ENCODE results near the gene CPA1.

CPA1 gene

DNA sequence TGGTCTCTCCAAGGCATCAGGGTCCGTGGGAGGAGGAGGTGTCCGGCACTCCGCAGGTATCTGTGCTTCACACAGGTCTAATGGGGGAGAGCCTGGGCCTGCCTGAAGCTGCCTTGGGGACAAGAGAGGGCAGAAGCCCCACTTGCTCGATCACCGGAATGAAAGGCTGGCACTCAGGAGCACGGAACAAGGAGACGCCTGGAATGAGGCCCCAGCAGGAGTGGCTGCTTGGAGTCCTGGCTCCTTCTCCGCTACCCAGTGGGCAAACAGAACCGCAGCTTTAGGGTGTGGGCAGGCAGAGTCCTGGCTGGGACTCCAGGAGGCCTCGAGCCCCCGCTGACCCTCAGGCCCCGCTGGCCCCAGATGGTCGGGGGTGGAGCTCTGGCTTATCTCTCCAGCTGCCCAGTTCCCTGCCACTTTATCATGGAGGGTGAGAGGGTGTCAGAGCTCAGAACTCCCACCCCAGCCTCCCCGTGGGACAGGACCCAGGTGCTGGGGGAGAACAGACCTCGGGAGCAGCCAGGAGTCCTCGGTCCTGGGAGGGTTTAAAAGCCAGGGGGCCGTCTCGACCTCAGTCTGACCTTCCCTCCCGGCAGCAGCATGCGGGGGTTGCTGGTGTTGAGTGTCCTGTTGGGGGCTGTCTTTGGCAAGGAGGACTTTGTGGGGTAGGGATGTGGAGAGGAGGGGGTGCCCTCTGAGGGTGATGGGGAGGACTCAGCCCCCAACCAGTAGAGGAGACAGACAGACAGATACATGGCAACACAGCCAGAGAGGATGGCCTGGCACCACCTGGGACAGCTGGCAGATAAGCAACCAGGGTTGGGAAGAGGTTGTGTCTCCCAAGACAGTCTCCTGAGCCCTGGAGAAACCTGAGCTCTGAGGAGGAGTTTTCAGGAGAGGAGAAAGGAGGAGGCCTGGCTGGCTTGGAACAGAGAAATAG is at the start of gene CPA1:
CPA1 (plus strand) TSS at position 574 of the 940 bp plus-strand sequence; CDS start at position 601, 27 bp downstream.
- no peak for ATAC-seq

DNA sequence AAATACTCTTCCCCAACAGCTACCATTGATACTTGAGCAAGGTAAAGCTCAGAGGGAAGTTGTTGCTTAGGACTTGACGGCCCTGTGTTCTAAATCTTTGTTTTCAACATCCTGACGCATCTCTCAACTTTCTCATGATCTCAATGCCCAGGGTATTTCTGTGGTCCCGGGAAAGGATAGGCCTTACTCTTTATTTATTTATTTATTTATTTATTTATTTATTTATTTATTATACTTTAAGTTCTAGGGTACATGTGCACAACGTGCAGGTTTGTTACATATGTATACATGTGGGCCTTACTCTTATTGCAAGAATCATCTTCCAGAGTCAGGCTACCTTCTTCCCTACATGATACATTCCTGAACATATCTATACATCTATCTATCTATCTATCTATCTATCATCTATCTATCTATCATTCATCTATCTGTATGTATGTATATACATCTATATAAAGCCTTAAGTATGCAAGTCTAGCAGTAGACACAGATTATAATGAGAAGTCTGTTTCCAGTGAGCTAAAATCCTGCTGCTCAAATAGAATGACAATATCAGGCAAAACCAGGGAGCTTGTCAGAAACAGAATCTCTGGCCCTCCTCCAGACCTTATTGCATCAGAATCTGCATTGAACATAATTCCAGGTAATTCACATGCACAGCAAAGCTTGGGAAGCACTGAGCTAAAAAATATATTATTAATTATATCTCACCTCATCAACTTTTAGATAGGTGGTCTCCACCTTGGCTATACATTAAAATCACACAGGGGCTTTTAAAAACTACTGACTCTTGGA is 47.8 kb upstream of the CPA1 start:
- ATAC-seq, result no peak

DNA sequence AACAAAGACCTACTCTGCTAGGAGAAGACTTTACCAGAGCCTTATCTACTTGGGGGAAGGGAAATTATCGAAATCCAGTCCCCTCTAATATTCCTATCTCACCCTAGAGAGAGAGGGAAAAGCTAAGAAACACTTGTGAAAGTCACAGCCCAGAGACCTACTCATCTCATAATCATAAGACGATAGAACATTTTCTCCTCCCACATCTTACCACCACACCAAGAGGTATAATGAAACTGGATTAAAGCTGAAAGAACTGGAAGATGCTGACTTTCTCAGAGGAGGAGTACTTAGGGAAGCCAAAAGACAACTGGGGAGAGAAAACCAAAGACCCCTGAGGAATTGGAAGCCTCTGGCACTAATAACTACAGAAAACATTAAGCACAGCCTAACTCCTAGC is 46.5 kb upstream of the CPA1 start:
- no peak for ATAC-seq

DNA sequence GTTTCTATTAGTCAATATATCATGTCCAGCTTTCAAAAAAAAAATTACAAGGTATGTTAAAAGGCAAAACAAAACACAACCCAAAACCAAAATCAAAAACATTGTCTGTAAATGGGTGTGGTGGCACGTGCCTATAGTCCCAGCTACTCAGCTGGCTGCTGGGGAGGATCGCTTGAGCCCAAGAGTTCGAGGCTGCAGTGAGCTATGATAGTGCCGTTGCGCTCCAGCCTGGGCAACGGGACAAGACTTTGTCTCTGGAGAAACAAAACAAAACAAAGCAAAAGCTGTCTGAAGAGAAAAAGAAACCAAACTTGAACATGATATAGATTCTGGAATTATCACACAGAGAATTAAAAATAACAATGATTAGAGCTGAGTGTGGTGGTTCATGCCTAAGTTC is 46.0 kb upstream of the CPA1 start:
- no peak for ATAC-seq

DNA sequence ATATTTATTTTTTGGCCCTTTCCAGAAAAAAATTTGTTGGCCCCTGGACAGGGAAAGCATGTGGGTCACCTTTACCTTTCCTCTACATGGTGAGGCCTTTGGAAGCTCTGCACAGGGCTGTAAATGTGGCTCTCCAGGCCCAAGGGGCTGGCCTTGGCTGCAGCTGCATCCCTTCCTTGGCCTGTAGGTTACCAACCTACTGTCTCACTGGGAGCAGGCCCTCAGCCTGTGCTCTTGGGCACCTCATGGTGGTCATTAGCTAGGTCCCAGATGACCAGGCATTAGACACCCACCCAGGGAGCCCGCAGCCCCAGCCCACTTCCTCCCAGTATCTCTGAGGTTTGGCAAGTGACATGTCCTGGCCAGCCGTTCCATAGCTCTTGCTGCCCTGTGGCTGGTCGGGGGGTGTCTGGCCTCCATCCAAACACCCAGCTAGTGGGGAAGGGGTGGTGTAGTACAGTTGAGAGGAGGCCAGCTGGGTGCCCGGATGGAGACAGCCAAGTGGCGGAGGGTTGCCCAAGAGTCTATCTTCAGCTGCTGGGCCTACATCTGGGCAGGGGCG is 42.8 kb upstream of the CPA1 start:
- ATAC-seq, result no peak

DNA sequence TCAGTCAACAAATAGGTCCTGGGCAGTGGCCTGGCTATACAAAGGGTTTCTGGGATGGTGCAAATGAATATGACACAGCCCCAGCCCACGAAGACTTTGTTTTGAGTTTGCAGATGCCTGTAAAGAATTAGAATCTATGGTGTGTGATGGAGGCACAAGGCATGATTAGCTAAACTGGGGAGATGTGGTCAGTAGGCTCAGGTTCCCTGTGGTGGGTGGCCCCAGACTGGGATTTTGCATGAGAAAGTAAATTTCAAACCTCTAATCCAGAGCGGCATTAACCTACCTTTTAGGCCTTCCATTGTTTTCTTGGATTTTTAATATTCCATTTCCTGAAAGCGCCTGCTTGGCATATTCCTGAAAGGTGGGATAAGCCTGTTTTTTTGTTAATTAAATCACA is 42.1 kb upstream of the CPA1 start:
- ATAC-seq, result no peak

DNA sequence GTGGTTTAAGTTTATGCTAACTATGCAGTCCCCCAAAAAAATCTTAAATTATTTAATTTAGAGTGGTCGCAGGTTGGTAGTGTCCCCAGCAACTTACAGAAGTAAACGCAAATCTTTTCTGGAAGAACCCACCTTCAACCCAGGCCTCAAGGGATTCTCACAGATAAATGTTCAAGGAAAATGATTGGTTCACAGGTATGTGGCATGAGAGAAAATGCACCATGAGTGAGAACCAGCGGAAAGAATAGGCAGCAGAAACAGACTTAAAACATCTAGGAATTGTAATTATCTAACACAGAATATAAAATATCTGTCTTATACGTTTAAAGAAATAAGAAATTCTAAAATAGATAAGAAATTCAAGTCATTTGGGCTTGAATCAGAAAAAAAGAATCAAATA is 38.4 kb upstream of the CPA1 start:
- no peak for ATAC-seq

DNA sequence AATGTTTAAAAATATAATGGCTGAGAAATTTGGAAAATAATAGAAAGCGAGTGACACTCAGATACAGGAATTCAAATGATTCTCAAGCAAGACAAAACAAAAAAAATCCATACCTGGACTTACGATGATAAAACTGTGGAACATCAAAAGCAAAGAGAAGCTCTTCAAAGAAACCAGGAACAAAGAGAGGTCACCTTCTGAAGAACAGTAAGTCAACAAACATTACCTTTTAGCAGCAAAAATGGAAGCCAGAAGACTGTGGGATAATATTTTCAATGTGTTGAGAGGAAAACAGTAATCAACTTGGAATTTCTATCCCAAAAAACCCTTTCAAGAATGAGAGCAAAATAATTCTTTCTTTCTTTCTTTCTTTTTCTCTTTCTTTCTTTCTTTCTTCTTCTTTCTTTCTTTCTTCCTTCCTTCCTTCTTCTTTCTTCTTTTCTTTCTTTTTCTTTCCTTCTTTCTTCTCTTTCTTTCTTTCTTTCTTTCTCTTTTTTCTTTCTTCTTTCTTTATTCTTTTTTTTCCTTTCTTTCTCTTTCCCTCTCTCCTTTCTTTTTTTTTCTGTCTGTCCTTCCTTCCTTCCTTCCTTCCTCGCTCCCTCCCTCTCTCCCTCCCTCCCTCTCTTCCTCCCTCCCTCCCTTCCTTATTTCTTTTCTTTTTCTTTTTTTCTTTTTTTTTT is 37.5 kb upstream of the CPA1 start:
- ATAC-seq, result no peak

DNA sequence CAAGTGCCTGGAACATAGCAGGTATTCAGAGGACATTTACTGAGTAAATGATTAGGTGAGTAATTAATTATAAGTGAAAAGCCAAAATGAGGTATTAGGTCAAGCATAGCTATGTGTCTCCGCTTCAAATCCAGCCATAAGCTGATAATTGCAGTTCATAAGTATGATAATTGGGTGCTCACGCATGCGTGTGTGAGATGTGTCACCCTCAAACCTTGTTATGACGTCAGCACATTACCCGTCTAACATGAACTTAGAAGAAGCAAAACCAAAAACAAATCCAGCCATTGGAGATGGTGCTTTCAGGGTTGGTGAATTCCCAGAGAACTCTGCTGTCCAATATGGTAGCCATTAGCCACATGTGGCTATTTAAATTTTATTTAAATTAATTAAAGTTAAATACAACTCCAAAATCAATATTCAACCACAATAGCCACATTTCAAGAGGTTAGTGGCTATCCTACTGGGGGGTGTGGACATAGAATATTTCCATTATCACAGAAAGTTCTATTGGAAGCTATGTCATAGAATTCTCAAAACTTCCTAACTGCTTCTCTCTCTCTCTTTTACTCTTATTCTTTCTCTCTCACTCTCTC is 35.9 kb upstream of the CPA1 start, which contains the start of gene CPA5:
CPA5 (plus strand) TSS at position 546 of the 596 bp plus-strand sequence. CDS start 1,670 bp downstream, outside the sequence.
- no peak for ATAC-seq

DNA sequence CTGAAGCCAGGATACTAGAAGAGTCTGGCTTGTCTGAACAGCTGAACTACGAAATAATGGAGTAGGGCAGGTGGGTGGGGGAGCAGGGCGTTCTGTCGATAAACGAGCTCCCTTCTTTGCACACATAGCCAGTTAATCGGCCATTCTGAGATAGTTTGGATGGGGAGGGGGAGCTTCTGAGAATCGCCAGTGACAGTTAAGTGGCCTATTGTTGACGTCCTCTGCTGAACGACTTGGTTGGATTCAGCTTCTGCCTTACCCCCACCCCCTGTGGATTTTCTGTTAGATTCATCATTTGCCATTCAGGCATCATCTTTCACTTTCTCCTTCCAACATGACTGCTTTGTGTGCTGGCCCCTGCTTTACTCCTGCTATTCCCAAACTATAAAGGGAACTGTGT is 35.2 kb upstream of the CPA1 start:
- no peak for ATAC-seq

DNA sequence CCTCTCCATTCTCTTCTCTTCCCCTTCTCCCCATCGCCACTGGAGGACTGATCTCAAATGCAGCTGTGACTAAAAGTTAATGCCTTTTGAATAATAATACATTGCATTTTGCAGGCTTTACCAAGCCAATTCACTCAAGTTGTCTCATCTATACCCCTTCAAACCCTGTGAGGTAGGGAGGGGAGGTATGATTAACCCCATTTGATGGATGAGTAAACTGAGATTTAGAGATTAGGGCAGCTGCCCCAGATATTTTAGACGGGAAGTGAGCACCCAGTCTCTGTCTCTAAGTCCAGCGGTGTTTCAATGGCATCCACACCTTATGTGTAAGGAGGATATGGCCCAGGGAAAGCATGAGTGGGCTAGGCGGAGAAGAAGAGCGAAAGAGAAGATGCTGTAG is 34.6 kb upstream of the CPA1 start:
- ATAC-seq, result no peak

DNA sequence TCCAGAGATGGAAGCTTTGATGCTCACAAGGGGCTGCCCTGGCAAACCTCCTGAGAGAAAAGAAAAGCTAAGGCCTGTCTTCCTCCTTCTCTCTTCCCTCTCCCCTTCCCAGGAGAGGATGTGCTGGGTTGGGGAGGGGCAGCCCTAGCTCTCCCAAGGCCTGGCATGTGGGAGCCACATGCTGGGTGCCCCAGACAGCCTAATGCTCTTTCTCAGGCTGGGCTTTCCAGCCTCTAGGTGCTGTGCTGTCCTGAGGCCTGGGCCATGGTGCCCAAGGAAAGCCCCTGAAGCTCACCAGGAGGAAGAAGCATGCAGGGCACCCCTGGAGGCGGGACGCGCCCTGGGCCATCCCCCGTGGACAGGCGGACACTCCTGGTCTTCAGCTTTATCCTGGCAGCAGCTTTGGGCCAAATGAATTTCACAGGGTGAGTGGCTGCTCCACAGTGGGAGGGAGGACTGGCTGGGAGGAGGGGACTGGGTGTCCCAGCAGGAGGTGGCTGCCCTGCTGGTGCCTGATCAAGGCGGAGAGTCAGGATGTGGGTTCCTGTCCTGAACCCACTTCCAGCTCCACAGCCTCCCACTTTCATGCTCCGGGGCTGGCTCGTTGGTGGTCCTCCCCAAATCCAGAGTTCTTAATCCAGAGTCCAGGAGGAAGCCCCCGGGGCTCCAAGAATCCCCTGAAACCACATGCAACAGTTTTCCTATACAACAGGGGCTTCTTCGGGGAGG is 34.0 kb upstream of the CPA1 start:
- peak in 1 of 2 donors; percentile 10 for ATAC-seq

DNA sequence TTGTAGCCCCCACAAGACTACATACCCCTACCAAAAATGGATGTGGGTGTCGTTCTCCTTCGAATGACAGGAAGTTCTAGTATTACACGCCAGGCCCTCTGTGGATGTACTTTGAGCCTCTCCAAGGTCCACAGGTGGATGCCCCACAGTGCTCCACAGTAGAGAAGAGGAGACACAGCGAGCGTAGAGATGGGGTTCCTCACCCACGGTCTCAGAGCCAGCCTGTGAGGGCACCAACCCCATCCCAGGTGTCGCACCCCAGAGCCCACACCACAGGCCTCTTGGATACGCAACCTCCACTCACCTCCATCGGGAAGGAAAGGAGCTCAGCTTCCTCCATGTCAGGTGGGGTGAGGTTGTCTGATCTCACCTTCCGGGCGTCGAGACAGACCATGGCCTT is 33.4 kb upstream of the CPA1 start:
- no peak for ATAC-seq

DNA sequence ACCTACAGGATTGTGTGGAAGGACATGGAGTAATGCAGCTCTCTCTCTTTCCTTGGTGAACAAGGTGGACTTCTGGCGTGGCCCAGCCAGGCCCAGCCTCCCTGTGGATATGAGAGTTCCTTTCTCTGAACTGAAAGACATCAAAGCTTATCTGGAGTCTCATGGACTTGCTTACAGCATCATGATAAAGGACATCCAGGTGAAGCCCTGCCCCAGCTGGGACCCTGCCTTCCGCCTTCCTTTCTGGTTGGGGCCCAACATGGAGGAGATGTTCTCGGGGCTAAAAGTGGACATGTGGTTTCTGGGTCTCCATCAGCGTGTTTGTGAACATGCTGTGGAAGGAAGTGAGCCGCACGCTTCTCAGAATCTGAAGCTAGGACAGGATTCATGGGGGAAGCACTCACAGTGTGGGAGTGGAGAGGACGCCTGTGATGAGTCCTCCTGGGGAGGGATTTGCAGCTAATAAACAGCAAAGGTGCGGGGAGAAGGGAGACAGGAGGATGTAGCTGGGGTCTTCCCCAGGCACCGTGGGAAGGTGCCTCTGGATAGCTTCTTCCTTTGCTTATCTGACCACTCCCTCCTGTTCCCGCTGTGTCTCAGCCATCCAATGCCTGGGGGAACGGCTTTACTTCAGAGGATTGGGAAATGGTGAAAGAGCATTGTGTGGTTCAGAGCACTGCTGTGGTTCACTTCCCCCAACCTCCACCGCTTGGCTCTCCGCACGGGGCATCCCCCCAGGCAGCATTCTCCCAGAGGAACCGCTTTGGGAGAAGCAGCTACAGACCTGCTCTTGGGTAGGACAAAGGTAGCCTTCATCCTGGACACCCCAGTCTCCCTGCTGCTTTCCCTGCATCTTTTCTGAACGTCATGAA is 30.1 kb upstream of the CPA1 start:
- no peak for ATAC-seq

DNA sequence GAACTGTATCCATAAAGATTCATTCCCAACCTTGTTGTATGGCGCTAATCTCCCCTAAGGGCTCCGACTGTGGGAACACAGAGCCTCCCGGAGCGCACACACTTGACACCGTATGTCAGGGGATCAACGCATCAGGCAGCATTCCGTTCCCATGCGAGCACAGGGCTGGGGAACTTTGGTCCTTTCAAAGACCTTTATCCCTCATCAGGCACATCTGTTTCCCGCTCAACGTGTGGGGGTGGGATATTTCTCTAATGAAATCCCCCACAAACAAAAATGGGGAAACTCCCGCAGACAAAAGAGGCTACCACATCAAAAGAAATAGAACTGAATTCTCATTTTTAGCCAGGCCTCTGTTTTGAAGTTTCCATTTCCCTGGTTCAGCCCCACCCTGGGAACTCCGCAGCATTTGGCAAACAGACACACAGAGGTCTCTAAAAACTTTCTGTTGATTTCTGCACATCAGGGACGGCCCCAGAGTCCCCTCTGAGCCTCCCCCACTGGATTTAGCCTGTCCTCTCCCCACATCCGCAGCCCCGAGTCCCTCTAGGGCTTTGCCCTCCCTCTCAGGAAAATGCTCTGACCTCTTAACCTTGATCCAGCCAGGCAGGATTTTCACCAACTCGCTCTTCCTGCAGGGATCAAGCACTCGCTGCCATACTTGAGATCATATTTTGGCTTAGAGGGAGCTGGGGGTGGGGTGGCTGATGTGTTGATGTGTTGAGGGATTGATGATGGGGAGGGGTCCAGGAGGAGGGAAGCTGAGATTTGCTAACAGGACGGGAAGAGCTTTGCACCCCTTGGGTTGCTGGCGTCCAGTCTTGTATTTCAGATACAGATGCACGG is 29.1 kb upstream of the CPA1 start:
- no peak for ATAC-seq

DNA sequence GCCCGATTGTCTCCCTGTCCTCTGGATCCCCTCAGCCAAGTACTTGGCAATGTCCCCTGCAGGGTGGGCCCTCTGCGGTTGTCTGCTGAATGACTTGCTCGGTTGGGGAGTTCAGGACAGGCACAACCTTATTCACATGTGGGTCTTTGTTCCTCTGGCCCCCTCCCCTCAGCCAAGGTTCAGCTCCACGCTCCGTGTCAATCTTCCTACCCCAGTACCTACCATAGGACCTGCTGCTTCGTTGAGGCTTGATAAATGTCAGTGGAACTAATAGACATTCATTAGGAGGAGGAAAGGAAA is 28.6 kb upstream of the CPA1 start:
- ATAC-seq, result no peak

DNA sequence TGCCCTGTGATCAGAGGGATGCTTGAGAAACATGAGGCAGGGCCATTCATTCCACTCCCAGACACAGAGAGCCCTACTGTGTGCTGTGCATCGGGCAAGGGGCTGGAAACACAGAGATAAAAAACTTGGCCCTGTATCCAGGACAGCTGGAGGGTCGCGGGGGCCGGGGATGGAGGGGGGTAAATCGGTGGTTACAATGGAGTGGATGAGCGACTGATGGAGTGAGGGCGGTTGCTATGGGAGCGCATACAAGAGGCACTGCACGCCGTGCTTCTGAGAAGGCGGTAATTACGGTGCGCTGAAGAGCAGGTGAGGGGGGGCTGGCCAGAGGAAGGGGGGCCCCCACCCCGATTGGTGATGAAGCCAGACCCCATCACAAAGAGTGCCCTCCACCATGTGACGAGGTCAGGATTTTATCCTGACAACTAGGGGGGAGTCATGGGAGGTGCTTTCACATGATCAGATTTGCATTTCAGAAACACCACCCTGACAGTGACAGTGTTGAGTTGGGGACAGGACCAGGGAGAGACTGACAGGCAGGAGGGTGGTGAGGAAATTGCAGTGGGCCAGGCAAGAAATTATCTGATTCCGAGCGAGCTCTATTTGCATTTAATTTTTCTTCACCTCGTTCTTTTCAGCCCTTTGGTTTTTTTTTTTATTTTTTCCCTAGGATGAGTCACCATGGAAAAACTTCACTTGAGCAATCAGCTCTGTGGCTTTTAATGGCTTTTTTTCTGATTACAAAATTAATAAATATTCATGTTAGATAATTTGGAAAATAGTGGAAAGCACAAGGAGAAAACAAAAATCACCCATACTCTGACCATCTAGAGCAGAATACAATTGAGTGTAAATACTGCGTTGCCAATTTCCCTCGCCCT is 27.9 kb upstream of the CPA1 start:
- no peak for ATAC-seq

DNA sequence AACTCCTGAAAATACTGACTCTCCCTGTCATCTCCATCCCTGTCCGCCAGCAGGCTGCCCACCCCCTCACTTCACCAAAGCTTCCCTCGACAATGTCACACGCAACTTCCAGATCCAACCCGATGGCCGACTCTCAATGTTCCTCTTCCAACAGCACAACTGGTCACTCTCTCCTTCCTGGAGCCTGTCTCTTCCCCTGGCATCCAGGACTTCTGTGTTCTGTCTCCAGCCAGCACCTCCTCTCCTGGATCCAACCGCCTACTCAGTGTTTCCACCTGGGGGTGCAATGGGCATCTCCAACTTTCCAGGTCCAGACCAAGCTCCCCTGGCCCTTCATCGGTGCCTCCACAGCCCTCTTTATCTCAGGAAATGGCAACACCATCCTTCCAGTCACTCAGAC is 27.1 kb upstream of the CPA1 start:
- no peak for ATAC-seq
